Lower leg skin (tissue), 3 donors: Measurements from ENCODE around the gene PXDN.

Experiments
- CTCF ChIP-seq, 3 donors: fragments of 450-650 bp; IDR thresholded peaks; one replicate each; pipeline ENCODE4 v1.5.1; 2016; ENCODE audit warnings: antibody characterized with exemption in 3 of 3, mild to moderate bottlenecking in 3 of 3, moderate library complexity in 2 of 3
- POLR2A ChIP-seq, 2 donors: fragments of 450-650 bp; IDR thresholded peaks; one replicate each; pipeline ENCODE4 v1.6.1; 2016 to 2017; ENCODE audit warnings: antibody characterized with exemption in 2 of 2, mild to moderate bottlenecking in 1 of 2, moderate library complexity in 1 of 2

DNA sequence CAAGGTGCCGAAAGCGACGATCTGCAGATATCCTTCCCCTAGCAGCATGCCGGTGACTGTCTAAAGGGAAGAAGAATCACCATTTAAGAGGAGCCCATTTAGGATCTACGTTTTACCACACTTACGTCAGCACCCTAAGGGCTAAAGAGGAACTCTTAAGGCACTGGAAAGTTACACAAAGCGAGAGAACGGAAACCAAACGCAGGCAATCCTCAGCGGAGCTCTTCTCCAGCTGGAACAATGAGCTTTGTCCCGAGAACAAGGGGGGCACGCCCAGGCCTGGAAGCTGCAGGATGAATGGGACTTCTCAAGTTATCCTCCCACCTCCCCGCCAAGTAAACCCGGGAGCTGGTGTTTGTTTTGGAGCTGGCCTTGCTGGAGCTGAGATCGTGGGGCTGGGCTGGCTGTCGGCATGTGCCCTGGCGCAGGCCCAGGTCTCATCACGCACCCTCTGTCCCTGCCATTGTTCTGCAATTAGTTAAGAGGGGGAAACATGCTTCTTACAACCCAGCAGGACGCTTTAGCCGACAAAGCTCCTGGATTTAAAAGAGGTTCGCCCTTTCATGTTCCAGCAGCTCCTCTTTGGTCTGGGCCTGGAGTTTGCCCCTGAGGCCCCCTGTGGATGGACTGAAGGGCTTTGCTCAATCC, 36.4 kb downstream of the PXDN start:
- TF ChIP-seq CTCF (IDR thresholded peaks at IDR 0.05) (no peak), POLR2A (IDR thresholded peaks at IDR 0.05) (no peak)
